Stimulated activated CD8-positive, alpha-beta memory T cell treated with anti-CD3 and anti-CD28 coated beads, Interleukin-4, amount 100 ng/mL, for 48 hours (primary cell): ENCODE data around the gene SETD1A.
"Not testable (repeated sequence)": the region's sequence is repeated elsewhere in the genome, so short reads cannot be mapped to it uniquely, and the experiment has no call there.

Experiments used
- DNase-seq: peaks from one replicate; pipeline ENCODE4 v3.0.0-alpha.2; 2020

The SETD1A gene

DNA sequence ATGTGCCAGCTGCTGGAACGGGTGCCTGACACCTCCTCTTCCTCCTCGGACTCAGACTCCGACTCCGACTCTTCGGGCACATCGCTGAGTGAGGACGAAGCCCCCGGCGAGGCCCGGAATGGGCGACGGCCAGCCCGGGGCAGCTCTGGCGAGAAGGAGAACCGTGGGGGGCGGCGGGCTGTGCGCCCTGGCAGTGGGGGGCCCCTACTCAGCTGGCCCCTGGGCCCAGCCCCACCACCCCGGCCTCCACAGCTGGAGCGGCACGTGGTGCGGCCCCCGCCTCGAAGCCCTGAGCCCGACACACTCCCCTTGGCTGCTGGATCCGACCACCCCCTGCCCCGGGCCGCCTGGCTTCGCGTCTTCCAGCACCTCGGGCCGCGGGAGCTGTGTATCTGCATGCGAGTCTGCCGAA is 27.4 kb upstream of the SETD1A start:
- no peak for DNase-seq

DNA sequence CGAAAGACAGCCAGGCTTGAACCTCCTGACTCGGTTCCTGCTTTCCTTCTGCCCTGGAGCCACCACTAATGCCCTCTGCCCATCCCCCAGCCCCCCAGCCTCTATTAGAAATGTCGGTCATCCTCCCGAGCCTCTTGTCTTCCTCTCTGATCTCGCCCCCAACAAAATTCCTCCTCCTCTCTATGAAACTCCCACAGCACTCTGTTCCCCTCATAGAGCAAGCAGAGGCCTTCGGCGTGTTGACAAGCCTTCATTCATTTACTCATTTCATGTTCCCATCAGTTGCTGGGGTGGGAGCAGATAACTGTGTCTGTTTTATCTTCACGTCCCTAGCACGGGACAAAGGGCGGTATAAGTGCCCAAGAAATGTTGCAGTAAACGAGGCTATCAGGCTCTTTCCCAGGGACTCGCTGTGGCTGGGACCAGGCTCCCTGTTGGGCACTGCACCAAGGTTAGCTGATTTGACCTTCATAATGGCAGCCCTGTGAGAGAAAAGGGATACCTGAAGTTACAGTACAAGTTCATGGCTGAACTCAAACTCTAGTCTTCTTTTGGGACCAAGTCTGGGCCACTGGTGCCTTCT is 26.4 kb upstream of the SETD1A start:
- DNase-seq, result no peak

DNA sequence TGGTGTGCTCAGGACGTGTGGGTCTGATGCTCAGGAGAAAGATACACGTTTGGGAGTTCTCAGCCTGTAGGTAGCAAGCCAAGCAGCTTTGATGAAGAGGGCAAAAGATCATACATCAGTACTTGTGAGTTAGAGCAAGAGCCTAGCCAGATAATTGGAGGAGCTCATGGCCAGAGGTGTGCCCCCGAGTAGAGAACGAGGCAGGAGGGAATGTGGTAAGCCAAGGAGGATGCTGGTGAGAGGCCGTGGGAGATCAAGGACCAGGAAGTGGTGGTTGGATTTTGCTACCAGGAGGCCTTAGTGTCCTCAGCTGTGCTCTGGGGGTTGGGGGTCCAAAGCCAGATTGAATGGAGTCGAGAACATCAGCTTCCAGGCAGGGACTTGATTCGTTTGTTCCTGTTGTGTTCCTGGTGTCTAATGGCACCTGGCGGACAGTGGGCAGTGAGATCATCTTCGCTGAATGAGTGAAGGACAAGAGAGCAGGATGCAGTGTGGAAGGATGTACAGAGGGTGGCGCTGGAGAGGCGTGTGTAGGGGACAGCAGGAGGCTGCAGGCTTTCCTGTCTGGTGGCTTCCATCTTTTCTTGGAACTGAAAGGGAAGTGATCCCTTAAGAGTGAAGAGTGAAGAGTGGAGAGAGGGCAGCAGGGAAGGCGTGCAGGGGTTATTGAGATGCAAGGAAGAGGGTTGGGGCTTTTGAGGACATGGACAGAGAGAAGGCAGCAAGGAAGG is 22.6 kb upstream of the SETD1A start:
- peak; percentile 64 for DNase-seq

DNA sequence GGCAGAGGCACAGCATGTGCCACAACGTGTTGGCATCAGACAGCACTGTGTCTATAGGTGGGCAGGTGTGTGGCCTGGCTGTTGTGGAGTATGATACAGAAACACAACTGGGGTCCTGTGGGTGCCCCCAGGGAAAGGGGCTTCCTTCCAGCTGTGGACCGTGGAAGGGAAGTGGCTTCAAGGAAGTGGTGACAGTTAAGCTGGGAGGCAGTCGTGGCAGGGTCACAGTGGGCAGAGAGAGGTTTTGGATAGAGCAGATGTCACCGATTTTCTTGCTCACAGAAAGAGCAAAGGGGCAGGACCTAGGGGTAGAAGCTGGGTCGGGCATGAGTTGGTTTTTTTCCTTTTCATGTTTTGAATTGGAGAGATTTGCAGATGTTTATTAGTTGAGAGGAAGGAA is 19.9 kb upstream of the SETD1A start:
- DNase-seq, result no peak

DNA sequence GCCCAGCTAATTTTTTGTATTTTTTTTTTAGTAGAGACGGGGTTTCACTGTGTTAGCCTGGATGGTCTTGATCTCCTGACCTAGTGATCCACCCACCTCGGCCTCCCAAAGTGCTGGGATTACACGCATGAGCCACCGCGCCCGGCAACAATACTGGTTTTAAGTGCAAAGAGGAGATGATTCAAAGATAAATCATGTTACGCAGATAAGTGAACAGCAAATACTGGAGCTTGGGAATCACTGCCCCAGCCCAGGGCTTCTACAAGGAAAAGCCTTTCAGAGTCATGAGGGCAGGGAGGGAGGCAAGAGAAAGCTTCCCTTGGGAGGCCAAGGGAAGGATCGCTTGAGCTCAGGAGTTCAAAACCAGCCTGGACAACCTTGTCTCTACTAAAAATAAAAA is 18.0 kb upstream of the SETD1A start:
- not testable (repeated sequence) for DNase-seq

DNA sequence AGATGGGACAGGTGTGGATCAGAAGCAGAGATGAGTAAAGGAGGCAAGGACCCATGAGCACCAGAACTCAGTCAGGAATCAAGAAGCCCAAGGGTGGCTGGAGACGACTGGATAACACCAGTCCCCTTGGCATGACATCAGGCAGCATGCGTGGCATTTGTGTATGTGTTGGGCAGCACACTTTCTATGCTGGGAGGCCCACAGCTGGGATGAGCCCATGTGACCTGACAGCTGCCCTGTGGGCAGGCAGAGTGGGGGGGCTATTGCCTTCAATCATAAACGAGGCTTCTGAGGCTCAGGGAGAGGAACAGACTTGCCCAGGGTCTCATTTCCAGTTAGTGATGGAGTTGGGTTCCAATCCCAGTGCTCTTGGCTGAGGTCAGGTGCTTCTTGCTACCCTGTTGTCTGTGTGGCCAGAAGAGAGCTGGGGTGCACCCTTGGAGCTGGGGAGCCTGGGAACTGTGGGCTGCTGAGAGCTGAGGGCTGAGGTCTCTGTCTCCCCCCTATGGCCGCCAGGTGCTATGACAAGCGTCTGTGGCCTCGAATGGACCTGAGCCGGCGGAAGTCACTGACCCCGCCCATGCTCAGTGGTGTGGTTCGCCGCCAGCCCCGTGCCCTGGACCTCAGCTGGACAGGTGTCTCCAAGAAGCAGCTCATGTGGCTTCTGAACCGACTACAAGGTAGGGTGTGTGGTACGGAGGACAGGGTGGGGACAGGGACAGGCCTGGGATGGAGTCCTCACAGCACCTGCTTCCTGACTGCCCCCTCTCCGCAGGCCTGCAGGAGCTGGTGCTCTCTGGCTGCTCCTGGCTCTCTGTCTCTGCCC is 15.7 kb upstream of the SETD1A start:
- peak; percentile 80 for DNase-seq

DNA sequence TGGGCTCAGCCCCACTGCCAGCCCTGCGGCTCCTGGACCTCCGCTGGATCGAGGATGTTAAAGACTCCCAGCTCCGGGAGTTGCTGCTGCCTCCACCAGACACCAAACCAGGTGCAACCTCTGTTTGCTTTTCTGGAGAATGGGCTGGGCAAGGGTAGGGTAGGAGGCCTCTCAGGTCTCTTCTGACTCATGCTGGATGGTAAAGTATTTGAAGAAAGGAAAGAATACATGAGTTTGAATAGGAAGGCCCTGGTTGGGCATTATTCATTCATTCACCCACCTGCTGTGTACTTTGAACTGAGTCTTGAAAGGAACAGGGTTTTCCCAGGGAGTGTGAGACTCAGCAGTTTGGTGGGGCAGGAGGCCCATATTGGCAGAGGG is 15.1 kb upstream of the SETD1A start:
- DNase-seq, result no peak

DNA sequence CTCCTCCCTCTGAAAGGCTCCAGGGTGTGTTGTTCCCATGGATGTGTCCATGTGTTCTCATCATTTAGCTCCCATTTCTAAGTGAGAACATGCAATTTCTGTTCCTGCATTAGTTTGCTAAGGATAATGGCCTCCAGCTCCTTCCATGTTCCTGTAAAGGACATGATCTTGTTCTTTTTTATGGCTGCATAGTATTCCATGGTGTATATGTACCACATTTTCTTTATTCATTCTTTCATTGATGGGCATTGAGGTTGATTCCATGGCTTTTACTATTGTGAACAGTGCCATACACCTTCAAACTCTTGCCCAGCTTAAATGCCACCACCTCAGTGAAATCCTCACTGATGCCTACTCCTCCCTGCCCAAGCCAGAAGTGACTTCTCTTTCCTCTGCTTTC is 13.2 kb upstream of the SETD1A start:
- no peak for DNase-seq

DNA sequence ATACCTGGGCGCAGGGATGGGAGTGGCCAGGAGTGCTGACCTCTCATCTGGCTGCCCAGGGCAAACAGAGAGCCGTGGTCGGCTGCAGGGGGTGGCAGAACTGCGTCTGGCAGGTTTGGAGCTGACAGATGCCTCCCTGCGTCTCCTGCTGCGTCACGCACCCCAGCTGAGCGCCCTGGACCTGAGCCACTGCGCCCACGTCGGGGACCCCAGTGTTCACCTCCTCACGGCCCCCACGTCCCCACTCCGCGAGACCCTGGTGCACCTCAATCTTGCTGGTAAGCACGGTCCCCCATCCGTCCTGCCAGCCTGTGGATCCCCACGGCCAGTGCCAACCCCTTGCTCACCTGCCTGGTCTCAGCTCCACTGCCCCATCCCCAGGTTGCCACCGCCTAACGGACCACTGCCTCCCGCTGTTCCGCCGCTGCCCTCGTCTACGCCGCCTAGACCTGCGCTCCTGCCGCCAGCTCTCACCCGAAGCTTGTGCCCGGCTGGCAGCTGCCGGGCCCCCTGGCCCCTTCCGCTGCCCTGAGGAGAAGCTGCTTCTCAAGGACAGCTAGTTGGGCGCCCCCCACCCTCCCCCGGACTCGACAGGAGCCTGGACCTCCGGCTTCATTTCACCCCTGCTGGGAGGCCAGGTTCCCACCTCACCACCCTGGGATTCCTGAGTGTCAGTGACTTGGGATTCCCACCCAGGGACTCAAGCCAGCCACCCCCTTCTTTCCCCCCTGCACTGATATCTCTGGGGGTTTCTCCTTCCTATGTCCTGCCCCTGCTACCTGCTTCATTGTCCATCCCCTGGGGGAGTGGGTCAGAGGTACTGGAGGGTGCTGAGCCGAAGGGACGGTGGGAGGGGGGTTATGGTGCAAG is 10.6 kb upstream of the SETD1A start:
- no peak for DNase-seq

DNA sequence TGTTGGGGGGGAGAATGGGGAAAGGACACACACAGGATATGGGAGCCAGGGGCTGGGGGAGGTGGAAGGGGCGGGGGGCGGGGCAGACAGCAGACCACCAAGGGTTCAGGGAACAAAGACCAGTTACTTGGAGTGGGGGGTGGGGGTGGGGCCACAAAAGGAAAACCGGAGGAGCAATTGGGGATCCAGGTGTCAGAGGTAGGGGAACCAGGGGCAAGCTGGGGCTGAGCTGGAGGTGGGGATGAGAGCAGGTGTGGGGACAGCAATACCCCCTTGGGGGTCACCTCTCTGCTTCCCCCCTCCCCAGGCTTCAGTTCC is 10.1 kb upstream of the SETD1A start:
- DNase-seq, result no peak

DNA sequence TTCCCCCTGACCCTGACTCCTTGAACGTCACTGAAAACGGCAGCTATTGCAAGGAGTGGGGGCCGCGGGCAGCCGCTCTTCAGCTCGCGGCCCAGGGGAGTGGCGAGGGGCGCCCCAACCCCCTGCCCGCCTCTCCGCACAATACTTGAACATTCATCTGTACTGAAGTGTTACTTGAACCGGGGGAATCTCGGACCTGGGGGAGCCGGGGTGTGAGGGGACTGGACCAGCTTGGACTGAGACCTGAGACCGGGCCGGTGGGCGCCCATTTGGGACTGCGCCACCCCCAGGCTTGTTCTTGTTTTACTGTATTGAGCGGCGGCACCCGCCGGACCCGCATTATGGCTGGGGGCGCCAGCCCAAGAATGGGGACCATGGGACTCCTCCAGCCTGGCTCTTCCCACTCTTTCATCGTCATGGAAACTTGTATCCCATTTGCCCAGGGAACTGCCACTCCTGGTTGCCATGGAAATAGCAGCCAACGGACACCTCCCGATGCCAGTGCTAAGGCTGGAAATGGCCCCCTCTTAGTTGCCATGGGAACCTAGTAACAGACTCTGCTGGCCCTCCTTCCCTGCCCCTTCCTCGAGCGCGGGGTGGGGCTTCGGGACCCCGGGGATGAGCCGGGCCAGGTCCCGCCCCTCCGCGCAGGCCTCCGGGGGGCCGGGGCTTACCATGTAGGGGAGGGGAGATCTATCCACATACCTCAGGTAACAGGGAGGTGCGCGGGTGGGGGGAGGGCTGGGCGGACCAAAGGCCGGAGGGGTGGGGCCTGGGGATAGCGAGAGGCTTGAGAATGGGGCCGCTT is 9.5 kb upstream of the SETD1A start:
- DNase-seq, result peak; percentile 37

DNA sequence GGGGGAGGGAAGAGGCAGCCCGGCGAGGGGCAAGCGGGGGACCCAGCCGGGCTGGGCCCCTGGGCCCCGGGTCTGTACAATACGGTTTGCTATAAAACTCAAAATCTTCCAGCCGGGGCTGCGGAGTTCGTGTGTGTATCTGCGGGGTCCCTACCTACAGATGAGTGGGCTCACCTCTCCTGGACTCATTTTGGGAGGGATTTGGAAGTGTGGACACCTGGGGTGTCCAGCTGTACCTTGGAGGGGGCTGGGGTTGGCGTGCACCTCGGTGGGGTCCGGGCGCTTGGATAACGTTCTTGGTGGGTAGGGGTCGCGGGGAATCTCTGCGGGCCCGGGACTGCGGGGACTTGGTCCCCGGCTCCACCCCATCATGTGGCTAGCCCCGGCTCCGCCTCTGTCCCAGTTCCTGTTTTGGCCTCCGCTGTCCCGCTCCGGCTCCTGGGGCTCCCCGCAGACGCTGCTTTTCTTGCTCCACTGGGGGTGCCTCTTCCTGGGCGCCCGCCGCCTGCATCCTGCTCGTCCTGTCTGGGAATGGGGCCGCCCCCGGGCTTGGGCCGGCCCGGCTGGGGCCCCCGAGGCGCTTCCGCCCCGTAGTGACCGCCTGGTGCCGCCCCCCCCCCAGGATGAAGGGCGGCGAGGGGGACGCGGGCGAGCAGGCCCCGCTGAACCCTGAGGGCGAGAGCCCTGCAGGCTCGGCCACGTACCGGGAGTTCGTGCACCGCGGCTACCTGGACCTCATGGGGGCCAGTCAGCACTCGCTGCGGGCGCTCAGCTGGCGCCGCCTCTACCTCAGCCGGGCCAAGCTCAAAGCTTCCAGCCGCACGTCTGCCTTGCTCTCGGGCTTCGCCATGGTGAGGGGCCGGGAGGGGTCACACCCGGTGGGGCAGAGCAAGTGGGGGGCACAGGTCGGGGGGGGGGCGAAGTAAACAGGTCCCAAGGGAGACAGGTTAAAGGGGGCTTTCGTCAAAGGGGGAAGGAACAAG is 8.6 kb upstream of the SETD1A start, which contains the start of gene ORAI3:
TSS of gene ORAI3 (plus strand) at position 402 of the 983 bp plus-strand sequence. CDS start at position 624, 222 bp downstream.
- peak; percentile 59 for DNase-seq

DNA sequence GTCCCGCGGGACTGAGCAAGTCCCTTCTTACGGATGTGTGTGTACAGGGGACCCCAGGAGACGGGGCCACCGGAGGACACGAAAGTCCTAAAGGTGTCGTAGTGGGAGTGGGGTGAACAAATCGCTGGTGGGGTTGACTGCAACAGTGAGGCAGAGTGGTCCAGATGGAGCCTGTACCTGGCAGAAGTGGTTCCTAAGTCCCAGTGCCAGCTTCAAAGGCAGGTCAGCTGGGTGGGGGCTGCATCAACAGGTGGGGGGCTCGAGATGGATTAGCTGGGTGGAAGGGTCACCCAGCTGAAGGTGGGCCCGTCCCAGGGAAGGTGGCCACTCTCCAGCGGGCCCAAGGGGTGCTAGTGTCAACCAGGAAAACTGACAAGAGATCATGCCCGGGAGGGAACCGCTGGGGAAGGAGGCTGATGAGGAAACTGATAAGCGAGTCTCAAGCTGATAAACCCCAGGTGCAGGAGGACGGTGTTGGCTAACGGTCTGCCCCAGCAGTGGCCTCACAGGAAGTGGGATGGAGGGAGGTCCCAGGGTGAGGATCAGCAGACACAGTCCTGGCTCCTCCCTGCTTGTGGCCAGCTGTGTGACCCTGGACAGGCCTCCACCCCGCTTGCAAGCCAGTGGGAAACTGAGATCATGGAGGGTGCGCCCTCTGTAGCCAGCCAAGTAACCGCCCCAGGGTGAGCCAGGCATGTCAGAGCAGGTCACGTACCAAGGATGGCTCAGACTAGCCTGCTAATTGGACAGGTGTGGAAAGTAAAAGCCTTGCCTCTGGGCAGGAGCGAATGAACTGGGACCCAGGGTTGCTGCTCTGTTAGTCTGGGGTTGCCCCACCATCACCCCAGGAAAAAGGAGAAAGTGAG is 7.7 kb upstream of the SETD1A start:
- DNase-seq, result peak; percentile 63

DNA sequence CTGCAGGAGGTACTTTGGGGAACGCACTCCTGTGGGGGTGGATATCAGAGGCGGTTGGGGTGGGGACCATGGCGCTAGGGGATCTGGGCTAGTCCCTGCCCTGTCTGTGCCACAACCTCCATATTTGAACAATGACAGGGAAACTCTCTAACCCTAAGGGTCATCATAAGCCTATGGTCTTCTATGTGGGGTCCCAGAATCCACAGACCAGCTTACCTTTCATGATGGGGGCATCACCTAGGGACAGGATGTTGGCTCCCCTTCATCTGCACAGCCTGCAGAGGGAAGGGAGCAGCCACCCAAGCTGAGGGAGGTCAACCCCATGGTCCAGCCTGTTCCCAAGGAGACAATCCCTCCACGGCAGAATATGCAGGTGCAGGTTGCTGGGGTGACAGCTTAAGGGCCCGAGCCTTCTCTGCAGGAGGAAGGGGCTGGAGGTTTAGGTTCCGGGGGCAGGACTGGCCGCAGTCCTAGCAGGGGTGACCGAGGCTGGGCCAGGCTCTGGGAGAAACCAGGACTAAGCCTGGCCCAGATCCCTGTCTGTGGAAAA is 7.0 kb upstream of the SETD1A start:
- no peak for DNase-seq

DNA sequence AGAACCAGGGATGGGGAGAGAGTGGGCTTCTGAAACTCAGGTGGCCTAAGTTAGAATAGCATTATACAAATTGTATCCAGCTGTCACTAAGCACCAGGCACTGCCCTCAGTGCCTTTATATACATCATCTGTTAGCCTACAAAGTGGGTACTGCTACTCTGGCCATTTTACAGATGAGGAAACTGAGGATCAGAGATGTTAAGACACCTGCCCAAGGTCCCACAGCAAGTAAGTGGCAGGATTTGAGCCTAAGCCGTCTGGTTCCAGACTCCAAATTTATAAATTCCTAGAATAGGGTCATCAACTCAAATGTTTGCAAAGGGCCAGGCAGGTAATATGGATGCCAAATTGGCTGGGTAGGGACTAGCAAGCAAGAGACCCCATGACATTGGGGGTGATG is 6.4 kb upstream of the SETD1A start:
- DNase-seq, result no peak

DNA sequence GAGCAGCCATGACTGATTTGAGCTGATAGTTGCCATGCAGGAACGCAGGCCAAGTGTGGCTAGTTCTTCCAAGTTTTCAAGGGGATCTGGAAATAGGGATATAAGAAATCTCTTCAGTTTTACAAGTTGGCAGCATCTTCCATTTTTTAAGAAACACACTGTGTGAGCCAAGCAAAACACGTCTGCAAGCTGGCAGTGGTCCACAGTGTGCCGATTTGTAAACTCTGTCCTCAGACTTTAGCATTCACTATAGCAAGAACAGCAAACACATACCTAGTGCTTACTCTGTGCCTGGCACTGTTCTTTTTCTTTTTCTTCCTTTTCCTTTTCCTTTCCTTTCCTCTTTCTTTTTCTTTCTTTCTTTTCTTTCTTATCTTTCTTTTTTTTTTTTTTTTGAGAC is 5.8 kb upstream of the SETD1A start:
- DNase-seq, result no peak

DNA sequence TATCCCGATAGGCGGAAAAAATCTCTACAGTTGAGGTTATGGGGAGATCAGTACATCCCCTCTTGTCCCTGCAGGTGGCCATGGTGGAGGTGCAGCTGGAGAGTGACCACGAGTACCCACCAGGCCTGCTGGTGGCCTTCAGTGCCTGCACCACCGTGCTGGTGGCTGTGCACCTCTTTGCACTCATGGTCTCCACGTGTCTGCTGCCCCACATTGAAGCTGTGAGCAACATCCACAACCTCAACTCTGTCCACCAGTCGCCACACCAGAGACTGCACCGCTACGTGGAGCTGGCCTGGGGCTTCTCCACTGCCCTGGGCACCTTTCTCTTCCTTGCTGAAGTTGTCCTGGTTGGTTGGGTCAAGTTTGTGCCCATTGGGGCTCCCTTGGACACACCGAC is 4.4 kb upstream of the SETD1A start:
- DNase-seq, result no peak

DNA sequence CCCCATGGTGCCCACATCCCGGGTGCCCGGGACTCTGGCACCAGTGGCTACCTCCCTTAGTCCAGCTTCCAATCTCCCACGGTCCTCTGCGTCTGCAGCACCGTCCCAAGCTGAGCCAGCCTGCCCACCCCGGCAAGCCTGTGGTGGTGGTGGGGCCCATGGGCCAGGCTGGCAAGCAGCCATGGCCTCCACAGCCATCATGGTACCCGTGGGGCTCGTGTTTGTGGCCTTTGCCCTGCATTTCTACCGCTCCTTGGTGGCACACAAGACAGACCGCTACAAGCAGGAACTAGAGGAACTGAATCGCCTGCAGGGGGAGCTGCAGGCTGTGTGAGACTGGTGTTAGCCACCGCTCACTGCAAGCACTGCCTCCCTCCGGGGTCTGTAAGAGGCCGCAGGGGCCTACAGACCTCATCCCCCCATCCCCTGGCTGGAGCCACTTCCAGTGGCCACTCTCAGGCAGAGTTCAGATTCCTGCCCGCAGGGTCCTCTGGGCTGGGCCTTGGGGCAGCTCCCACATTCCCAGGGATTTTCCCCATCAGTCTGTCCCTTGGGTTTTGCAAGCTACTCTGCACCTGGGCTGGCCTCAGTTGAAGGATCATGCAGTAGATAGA is 3.9 kb upstream of the SETD1A start:
- DNase-seq, result peak; percentile 78

DNA sequence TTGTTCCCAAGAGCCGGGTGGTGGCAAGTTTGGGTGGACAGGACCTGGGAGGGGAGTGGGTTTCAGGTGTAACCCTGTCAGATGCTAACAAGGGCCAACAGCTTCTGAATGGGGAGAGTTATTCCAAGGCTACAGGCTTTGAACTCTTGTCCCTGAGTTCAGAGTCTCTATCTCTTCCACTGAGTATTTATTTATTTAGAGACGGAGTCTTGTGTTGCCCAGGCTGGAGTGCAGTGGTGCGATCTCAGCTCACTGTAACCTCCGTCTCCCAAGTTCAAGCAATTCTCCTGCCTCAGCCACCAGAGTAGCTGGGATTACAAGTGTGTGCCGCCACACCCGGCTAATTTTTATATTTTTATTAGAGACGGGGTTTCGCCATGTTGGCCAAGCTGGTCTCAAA is 2.6 kb upstream of the SETD1A start:
- DNase-seq, result no peak
